WTC11 (cell line): ENCODE results near the gene SHBG. TPM values are rescaled to one million over a fixed set of nuclear protein-coding genes. Genes with fewer than 3 reads are reported as not detected.

Source experiments
- ATAC-seq: fragments of 200-7000 bp; cut with Tn5 transposase; 2 replicates; pipeline ENCODE4 v1.10.0; 2021; ENCODE audit warnings: mild to moderate bottlenecking, moderate library complexity
- CTCF ChIA-PET: fragments of 300-600 bp; sonication (Branson Sonifier 250); formaldehyde crosslinking; loops from one replicate; lab custom pipeline; 2021; ENCODE audit warnings: antibody characterized with exemption; lab: Charles Lee
- POLR2A ChIA-PET: fragments of 350-600 bp; sonication (Branson Sonifier 250); formaldehyde crosslinking; loops from one replicate; lab custom pipeline; 2021; ENCODE audit warnings: antibody characterized with exemption; lab: Charles Lee
- DNase-seq: peaks from one replicate; pipeline ENCODE4 v3.0.0; 2021; ENCODE audit warnings: low spot score
- H3K27ac Mint-ChIP-seq: 2 replicates; pipeline ENCODE4 v1.8.0; 2021; ENCODE audit warnings: mixed read lengths
- H3K27me3 Mint-ChIP-seq: 2 replicates; pipeline ENCODE4 v1.8.0; 2021; ENCODE audit warnings: low read depth, mild to moderate bottlenecking, moderate library complexity, mixed read lengths
- H3K36me3 Mint-ChIP-seq: 2 replicates; pipeline ENCODE4 v1.8.0; 2021; ENCODE audit warnings: mixed read lengths
- H3K4me1 Mint-ChIP-seq: 2 replicates; pipeline ENCODE4 v1.8.0; 2022; ENCODE audit warnings: mixed read lengths
- H3K4me3 Mint-ChIP-seq: 2 replicates; pipeline ENCODE4 v1.8.0; 2021; ENCODE audit warnings: mild to moderate bottlenecking, moderate library complexity, mixed read lengths
- H3K9me3 Mint-ChIP-seq: 2 replicates; pipeline ENCODE4 v1.8.0; 2021; ENCODE audit warnings: mixed read lengths
- AR ChIP-seq: fragments of 250-450 bp; sonication (Bioruptor Pico); IDR thresholded peaks from 2 replicates; pipeline ENCODE4 v1.9.0; 2021; ENCODE audit warnings: mild to moderate bottlenecking
- CREB1 ChIP-seq: sonication (generic); formaldehyde crosslinking; IDR thresholded peaks from 2 replicates; pipeline ENCODE4 v1.8.0; 2023; ENCODE audit warnings: mild to moderate bottlenecking, missing genetic modification reagents
- ELF4 ChIP-seq: sonication (generic); formaldehyde crosslinking; IDR thresholded peaks from 2 replicates; pipeline ENCODE4 v1.8.1; 2022; ENCODE audit warnings: low read depth, mild to moderate bottlenecking, moderate library complexity, missing genetic modification reagents
- ETV6 ChIP-seq: sonication (generic); formaldehyde crosslinking; IDR thresholded peaks from 2 replicates; pipeline ENCODE4 v1.8.1; 2022; ENCODE audit warnings: mild to moderate bottlenecking, missing genetic modification reagents
- FOXK1 ChIP-seq: sonication (generic); formaldehyde crosslinking; IDR thresholded peaks from 2 replicates; pipeline ENCODE4 v1.8.0; 2022; ENCODE audit warnings: mild to moderate bottlenecking, moderate library complexity, missing genetic modification reagents
- IRF2 ChIP-seq: sonication (generic); formaldehyde crosslinking; IDR thresholded peaks from 2 replicates; pipeline ENCODE4 v1.8.0; 2022; ENCODE audit warnings: low read depth, missing genetic modification reagents, borderline replicate concordance
- OVOL2 ChIP-seq: fragments of 250-450 bp; sonication (Bioruptor Pico); IDR thresholded peaks from 2 replicates; pipeline ENCODE4 v1.9.0; 2021; ENCODE audit warnings: mild to moderate bottlenecking, borderline replicate concordance
- SMAD3 ChIP-seq: sonication (generic); formaldehyde crosslinking; IDR thresholded peaks from 2 replicates; pipeline ENCODE4 v1.8.0; 2022; ENCODE audit warnings: missing genetic modification reagents, mild to moderate bottlenecking, borderline replicate concordance
- SMAD4 ChIP-seq: sonication (generic); formaldehyde crosslinking; IDR thresholded peaks from 2 replicates; pipeline ENCODE4 v1.8.0; 2022; ENCODE audit warnings: mild to moderate bottlenecking, missing genetic modification reagents
- SOX15 ChIP-seq: fragments of 250-450 bp; sonication (Bioruptor Pico); IDR thresholded peaks from 2 replicates; pipeline ENCODE4 v1.9.0; 2021; ENCODE audit warnings: mild to moderate bottlenecking
- total RNA-seq: library from RNA; stranded (reverse); gene quantifications from 3 replicates; pipeline ENCODE4 v1.2.3, GENCODE V29; 2021
- TF ChIP-seq, protein P1 (sequence below): sonication (generic); formaldehyde crosslinking; IDR thresholded peaks from 2 replicates; pipeline ENCODE4 v1.8.0; 2022; ENCODE audit warnings: mild to moderate bottlenecking, missing genetic modification reagents
- TF ChIP-seq, protein P2 (sequence below): sonication (generic); formaldehyde crosslinking; IDR thresholded peaks from 2 replicates; pipeline ENCODE4 v1.8.1; 2022; ENCODE audit warnings: low read depth, mild to moderate bottlenecking, moderate library complexity, missing genetic modification reagents, borderline replicate concordance
- TF ChIP-seq, protein P3 (sequence below): sonication (generic); formaldehyde crosslinking; IDR thresholded peaks from 2 replicates; pipeline ENCODE4 v1.8.1; 2023; ENCODE audit warnings: mild to moderate bottlenecking, missing genetic modification reagents, moderate library complexity
- TF ChIP-seq, protein P4 (sequence below): sonication (generic); formaldehyde crosslinking; IDR thresholded peaks from 2 replicates; pipeline ENCODE4 v1.8.0; 2022; ENCODE audit warnings: mild to moderate bottlenecking, missing genetic modification reagents
- TF ChIP-seq, protein P5 (sequence below): sonication (generic); formaldehyde crosslinking; conservative IDR thresholded peaks from 2 replicates; pipeline ENCODE4 v1.8.1; 2023; ENCODE audit warnings: mild to moderate bottlenecking, low read depth, missing genetic modification reagents, moderate library complexity
- TF ChIP-seq, protein P6 (sequence below): sonication (generic); formaldehyde crosslinking; IDR thresholded peaks from 2 replicates; pipeline ENCODE4 v1.8.0; 2022; ENCODE audit warnings: mild to moderate bottlenecking, missing genetic modification reagents

SHBG gene
- total RNA-seq, 1 experiment from 2014 or later: 0.83 TPM

- TF ChIP-seq, protein P1, sequence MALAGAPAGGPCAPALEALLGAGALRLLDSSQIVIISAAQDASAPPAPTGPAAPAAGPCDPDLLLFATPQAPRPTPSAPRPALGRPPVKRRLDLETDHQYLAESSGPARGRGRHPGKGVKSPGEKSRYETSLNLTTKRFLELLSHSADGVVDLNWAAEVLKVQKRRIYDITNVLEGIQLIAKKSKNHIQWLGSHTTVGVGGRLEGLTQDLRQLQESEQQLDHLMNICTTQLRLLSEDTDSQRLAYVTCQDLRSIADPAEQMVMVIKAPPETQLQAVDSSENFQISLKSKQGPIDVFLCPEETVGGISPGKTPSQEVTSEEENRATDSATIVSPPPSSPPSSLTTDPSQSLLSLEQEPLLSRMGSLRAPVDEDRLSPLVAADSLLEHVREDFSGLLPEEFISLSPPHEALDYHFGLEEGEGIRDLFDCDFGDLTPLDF: no peak
- no peak for TF ChIP-seq SMAD3 (CRISPR knock-in tag)
- TF ChIP-seq AR (CRISPR knock-in tag): no peak
- TF ChIP-seq OVOL2 (CRISPR knock-in tag): no peak
These were observed 40.6 kb upstream of the SHBG start (continued) for GRCh38 chr17:7589204-7589868.

DNA sequence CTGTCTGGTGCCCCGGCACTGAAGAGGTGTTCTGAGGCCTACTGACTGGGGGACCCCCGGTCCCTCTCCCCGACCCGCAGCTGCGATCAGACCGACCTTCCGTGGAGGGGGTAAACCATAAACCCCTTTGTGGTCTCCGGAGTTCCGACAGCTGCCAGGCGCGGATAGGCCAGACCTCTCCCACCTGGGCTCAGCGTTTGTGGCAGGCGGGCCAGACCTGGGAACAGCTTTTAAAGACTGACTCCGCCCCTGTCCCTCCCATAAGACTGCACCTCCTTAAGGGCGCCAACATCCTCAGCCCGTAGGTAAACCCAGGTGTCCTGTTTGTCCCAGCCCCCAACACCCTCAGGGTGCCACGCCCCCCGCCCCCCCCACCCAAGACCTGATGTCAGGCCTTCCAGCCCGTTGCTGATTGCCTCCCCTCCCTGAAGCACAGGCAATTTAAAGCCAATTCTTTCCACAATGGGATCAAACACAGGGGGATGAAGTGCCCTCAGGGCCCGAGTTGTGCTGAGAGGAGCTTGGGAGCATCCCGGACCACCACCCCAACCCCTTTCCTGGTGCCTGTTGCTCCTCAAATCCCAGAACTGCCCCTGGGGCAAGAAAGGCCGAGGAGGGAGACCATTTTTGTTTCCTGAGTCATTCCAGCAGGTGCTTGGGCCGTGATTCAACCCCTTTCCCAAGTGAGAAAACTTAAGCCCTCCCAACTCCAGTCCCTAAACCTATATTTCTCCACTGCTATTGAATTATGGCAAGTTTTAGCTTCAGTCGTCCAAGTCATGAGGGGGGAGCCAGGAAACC, 39.8 kb upstream of the SHBG start, which contains the start of gene SOX15:
SOX15 (minus strand) TSS at position 204 of the 801 bp plus-strand sequence. CDS start 418 bp downstream, outside the sequence.
- peaks cover 44% of the 10 kb centered on the region for H3K36me3 Mint-ChIP-seq
- DNase-seq: peak; percentile 71
- H3K4me1 Mint-ChIP-seq: peaks cover 30% of the 10 kb centered on the region
- H3K27ac Mint-ChIP-seq: peak within 1 kb of the TSS; percentile 97
- no peaks in the 10 kb centered on the region for H3K27me3 Mint-ChIP-seq
- no peaks in the 10 kb centered on the region for H3K9me3 Mint-ChIP-seq
- POLR2A ChIA-PET: interaction anchor here (0.8 to 4.6 kb wide), 17 partner anchors 10 to 187 kb away, joined by 3 to 41 read pairs (median 4); partner anchors contain the start of genes ATP1B2, CD68, EFNB3 and SAT2
- H3K4me3 Mint-ChIP-seq: peak within 1 kb of the TSS; percentile 70
- ATAC-seq: peak; percentile 60
- TF ChIP-seq ELF4: no peak
- TF ChIP-seq FOXK1 (CRISPR knock-in tag): 0 out of 2 replicates have a peak, but pooled peaks have one; percentile 10
- CTCF ChIA-PET: interaction anchor here (0.7 to 4.3 kb wide), 49 partner anchors 8 to 600 kb away, joined by 3 to 61 read pairs (median 6); partner anchors contain the start of genes ACAP1, ATP1B2, BORCS6 and CD68

DNA sequence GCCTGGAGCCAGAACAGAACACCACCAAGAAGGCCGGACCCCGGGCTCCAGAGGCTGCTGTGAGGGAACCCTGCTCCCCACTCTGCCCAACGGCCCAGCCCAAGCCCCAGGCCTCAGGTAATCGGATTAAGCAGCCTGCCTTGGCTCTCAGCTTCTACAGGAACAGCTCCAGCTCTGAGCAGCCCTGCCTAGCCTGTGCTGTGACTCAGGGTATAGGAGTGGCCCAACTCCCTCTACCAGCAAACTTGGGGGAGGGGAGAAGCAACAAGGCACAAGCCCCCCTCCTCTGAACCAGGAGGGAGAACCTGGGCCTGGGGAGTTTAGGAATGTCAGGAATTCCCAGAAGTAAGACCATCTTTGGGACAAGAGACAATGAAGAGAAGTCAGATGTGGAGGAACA, 39.2 kb upstream of the SHBG start:
- H3K36me3 Mint-ChIP-seq: peaks cover 49% of the 10 kb centered on the region
- ChIA-PET POLR2A (interaction anchor here (0.9 to 4.6 kb wide), 6 partner anchors 11 to 97 kb away, joined by 3 to 41 read pairs (median 11); partner anchors contain the start of genes ATP1B2, CD68, TP53 and WRAP53), CTCF (interaction anchor here (0.5 to 4.3 kb wide), 16 partner anchors 11 to 599 kb away, joined by 3 to 61 read pairs (median 17); partner anchors contain the start of genes ATP1B2, BORCS6, CD68 and DNAH2)
- DNase-seq (peak; percentile 60), ATAC-seq (peak; percentile 55)
- H3K9me3 Mint-ChIP-seq: no peaks in the 10 kb centered on the region
- no peaks in the 10 kb centered on the region for H3K27me3 Mint-ChIP-seq
- peaks cover 30% of the 10 kb centered on the region for H3K4me1 Mint-ChIP-seq
- H3K27ac Mint-ChIP-seq: peak overlapping the region; percentile 97
- H3K4me3 Mint-ChIP-seq: peak overlapping the region; percentile 45
- TF ChIP-seq, protein P2, sequence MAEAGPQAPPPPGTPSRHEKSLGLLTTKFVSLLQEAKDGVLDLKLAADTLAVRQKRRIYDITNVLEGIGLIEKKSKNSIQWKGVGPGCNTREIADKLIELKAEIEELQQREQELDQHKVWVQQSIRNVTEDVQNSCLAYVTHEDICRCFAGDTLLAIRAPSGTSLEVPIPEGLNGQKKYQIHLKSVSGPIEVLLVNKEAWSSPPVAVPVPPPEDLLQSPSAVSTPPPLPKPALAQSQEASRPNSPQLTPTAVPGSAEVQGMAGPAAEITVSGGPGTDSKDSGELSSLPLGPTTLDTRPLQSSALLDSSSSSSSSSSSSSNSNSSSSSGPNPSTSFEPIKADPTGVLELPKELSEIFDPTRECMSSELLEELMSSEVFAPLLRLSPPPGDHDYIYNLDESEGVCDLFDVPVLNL (CRISPR knock-in tag): no peak
- TF ChIP-seq, protein P3, sequence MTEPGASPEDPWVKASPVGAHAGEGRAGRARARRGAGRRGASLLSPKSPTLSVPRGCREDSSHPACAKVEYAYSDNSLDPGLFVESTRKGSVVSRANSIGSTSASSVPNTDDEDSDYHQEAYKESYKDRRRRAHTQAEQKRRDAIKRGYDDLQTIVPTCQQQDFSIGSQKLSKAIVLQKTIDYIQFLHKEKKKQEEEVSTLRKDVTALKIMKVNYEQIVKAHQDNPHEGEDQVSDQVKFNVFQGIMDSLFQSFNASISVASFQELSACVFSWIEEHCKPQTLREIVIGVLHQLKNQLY: no peak
- TF ChIP-seq SMAD4 (CRISPR knock-in tag) (no peak), SOX15 (CRISPR knock-in tag) (no peak), OVOL2 (CRISPR knock-in tag) (no peak), IRF2 (no peak), CREB1 (CRISPR knock-in tag) (no peak), ETV6 (no peak)
- TF ChIP-seq, protein P4, sequence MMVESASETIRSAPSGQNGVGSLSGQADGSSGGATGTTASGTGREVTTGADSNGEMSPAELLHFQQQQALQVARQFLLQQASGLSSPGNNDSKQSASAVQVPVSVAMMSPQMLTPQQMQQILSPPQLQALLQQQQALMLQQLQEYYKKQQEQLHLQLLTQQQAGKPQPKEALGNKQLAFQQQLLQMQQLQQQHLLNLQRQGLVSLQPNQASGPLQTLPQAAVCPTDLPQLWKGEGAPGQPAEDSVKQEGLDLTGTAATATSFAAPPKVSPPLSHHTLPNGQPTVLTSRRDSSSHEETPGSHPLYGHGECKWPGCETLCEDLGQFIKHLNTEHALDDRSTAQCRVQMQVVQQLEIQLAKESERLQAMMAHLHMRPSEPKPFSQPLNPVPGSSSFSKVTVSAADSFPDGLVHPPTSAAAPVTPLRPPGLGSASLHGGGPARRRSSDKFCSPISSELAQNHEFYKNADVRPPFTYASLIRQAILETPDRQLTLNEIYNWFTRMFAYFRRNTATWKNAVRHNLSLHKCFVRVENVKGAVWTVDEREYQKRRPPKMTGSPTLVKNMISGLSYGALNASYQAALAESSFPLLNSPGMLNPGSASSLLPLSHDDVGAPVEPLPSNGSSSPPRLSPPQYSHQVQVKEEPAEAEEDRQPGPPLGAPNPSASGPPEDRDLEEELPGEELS (CRISPR knock-in tag): no peak
- TF ChIP-seq, protein P5, sequence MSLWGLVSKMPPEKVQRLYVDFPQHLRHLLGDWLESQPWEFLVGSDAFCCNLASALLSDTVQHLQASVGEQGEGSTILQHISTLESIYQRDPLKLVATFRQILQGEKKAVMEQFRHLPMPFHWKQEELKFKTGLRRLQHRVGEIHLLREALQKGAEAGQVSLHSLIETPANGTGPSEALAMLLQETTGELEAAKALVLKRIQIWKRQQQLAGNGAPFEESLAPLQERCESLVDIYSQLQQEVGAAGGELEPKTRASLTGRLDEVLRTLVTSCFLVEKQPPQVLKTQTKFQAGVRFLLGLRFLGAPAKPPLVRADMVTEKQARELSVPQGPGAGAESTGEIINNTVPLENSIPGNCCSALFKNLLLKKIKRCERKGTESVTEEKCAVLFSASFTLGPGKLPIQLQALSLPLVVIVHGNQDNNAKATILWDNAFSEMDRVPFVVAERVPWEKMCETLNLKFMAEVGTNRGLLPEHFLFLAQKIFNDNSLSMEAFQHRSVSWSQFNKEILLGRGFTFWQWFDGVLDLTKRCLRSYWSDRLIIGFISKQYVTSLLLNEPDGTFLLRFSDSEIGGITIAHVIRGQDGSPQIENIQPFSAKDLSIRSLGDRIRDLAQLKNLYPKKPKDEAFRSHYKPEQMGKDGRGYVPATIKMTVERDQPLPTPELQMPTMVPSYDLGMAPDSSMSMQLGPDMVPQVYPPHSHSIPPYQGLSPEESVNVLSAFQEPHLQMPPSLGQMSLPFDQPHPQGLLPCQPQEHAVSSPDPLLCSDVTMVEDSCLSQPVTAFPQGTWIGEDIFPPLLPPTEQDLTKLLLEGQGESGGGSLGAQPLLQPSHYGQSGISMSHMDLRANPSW (CRISPR knock-in tag): no peak
- TF ChIP-seq, protein P1: no peak
- TF ChIP-seq, protein P6, sequence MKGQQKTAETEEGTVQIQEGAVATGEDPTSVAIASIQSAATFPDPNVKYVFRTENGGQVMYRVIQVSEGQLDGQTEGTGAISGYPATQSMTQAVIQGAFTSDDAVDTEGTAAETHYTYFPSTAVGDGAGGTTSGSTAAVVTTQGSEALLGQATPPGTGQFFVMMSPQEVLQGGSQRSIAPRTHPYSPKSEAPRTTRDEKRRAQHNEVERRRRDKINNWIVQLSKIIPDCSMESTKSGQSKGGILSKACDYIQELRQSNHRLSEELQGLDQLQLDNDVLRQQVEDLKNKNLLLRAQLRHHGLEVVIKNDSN (CRISPR knock-in tag): no peak
